HG02840 (cell line): ENCODE results near the gene SETD1A.
"Not testable (repeated sequence)": the region's sequence is repeated elsewhere in the genome, so short reads cannot be mapped to it uniquely, and the experiment has no call there.

Experiments
- ATAC-seq: cut with Tn5 transposase; IDR thresholded peaks from one replicate; pipeline ENCODE4 v1.9.1; 2021; ENCODE audit warnings: mild to moderate bottlenecking, moderate library complexity, moderate number of reproducible peaks; ENCODE audit not compliant: unreplicated experiment, low FRiP score

Gene SETD1A

GRCh38 chr16:31009894-31010584 lies 52.5 kb downstream of the SETD1A start:
- ATAC-seq: no peak

GRCh38 chr16:31010585-31011325 lies 53.2 kb downstream of the SETD1A start, which contains the start of gene STX1B:
Gene STX1B, minus strand, starts transcription at chr16:31010638. Its CDS starts 242 bp downstream, at chr16:31010396.
- no peak for ATAC-seq

GRCh38 chr16:31011815-31012214 lies 54.3 kb downstream of the SETD1A start:
- ATAC-seq: not testable (repeated sequence)

- ATAC-seq: not testable (repeated sequence)
These were observed 55.7 kb downstream of the SETD1A start for GRCh38 chr16:31013292-31013691.

- ATAC-seq: no peak
These were observed 58.5 kb downstream of the SETD1A start for GRCh38 chr16:31016018-31016417.

- ATAC-seq: not testable (repeated sequence)
These were observed 60.2 kb downstream of the SETD1A start for GRCh38 chr16:31017756-31018155.

GRCh38 chr16:31020536-31020935 lies 63.0 kb downstream of the SETD1A start:
- ATAC-seq: no peak

- ATAC-seq: no peak
These were observed 65.1 kb downstream of the SETD1A start for GRCh38 chr16:31022544-31023251.

GRCh38 chr16:31023252-31023602 lies 65.7 kb downstream of the SETD1A start:
- no peak for ATAC-seq

- no peak for ATAC-seq
These were observed 66.2 kb downstream of the SETD1A start for GRCh38 chr16:31023627-31024226.

GRCh38 chr16:31025339-31025738 lies 67.8 kb downstream of the SETD1A start:
- ATAC-seq: no peak

GRCh38 chr16:31029272-31029671 lies 71.7 kb downstream of the SETD1A start:
- ATAC-seq: no peak

GRCh38 chr16:31031276-31031675 lies 73.7 kb downstream of the SETD1A start:
- ATAC-seq: no peak

- ATAC-seq: peak; percentile 89
These were observed 75.5 kb downstream of the SETD1A start, which contains the start of gene STX4 for GRCh38 chr16:31032736-31033708. Gene STX4, plus strand, starts transcription at chr16:31033558. Its CDS starts 248 bp downstream, at chr16:31033806.

- peak; percentile 37 for ATAC-seq
These were observed 76.3 kb downstream of the SETD1A start for GRCh38 chr16:31033709-31034492.
